CD4-positive, alpha-beta T cell treated with Interferon alpha-2 for 1 hour (primary cell): ENCODE measurements around the gene VWA3A.

Experiments
- DNase-seq, 2 donors: peaks; one replicate each; pipeline ENCODE4 v3.0.0-alpha.2; 2020 to 2022

Gene VWA3A

GRCh38 chr16:22188267-22188594 lies 95.9 kb downstream of the VWA3A start:
- DNase-seq, result no peak

- peak; percentile 79 to 84 for DNase-seq
These were observed 96.5 kb downstream of the VWA3A start for GRCh38 chr16:22188595-22189442.

DNA sequence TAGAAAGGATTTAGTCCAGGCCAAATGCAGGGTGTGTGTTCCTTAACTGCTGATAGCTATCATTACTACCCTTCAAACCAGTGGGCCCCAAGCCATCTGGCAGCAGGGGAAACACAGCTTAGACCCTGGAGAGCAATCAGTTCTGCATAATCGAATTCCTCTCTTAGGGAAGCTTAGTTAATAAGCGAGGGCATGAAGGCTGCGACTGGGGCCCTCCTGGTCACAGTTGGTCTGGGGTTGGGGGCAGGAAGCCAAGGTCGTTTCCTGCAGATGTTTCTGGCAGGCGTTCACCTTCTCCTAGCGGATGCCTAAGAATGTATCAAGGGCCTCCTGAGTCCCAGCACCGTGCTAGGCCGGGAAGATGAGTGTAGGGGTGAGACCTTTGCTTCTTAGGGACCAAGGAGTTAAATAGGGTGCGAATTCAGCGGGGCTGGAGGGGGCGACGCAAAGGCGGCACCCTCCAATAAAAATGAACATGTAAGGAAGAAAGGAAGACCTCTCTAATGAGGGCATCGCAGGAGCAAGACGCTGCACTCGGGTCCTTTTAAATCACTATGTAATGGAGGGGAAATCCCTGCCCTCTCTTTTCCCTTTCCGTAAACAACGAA lies 97.2 kb downstream of the VWA3A start:
- DNase-seq, result no peak

DNA sequence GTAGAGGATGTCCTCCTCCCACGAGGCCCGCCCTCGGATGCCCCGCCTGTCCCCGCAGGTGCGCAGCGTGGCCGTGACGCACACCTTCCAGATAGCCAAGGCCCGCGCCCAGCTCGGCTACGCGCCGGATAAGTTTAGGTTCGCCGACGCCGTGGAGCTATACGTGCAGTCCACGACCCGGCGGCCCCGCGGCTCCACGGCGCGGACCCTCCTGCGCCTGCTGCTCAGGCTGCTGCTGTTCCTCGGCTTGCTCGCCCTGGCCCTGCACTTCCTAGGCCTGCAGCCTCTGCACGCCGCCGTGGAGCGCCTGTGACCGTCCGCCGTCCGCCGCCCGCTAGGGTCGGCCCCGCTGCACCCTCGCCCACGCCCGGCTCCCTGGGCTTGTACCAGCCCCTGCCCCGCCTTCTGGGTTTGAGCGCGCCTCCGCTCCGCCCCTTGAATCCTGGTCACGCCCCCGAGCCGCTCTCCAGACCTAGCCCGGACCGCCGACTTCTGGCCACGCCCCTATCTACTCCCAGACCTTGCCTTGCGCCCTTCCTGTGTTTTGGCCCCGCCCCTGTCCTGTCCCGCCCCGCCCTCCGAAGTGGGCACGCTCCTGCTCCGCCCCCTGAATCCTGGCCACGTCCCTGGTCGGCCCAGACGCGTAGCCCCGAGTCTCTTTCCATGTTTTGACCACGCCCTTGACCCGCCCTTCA lies 97.9 kb downstream of the VWA3A start:
- DNase-seq, result peak; percentile 93 to 99

- peak; percentile 99 to 100 for DNase-seq
These were observed 98.6 kb downstream of the VWA3A start for GRCh38 chr16:22190776-22191531.

GRCh38 chr16:22191532-22192260 lies 99.4 kb downstream of the VWA3A start:
- peak; percentile 20 to 63 for DNase-seq

- DNase-seq, result peak; percentile 89 to 92
These were observed 100.1 kb downstream of the VWA3A start for GRCh38 chr16:22192261-22193062.

DNA sequence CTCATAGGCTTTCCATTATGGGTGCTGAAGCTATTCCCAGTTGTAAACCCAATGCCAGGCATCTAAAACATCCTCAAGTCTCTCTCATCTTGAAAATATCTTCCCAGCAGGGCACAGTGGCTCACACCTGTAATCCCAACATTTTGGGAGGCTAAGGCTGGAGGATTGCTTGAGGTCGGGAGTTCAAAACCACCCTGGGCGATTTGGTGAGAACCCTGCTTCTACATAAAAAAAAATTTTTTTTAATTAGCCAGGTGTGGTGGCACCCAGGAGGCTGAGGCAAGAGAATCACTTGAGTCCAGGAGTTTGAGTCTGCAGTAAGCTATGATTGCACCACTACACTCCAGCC lies 100.7 kb downstream of the VWA3A start:
- no peak for DNase-seq

DNA sequence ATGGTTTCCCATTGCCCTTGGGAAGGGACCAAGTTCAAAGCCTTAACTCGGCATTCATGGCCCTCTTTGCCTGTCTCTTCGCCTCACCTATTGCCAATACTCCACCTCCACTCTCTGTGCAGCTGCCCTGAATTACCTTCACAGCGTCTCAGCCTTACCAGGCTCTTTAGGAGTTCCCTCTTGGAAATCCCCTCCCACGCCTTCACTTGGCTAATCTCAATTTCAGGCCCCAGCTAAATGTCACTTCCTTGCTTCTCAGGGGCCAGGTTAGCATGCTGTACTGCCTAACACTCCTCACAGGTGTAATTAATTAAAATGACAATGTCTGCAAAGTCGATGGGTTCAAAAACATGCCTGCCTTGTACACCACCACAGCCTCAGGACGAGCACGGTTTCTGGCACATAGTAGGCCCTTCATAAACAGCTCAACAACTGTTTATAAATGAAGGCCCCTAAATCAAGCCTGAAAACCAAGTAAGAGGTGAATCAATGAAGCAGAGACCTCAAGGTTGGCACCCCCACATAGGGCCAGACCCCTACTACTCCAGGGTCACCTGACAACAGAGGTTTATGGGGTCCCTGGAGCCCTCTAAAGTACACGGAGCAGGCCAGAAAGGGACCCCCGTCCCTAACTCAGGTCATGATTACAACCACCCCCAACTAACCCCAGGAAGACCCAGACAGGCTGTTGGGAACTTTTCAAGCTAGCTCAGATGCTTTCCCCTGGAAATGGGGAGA lies 102.5 kb downstream of the VWA3A start:
- peak; percentile 38 to 64 for DNase-seq

GRCh38 chr16:22195445-22195694 lies 103.0 kb downstream of the VWA3A start:
- DNase-seq, result no peak

- peak; percentile 91 to 94 for DNase-seq
These were observed 103.6 kb downstream of the VWA3A start for GRCh38 chr16:22195695-22196558.

DNA sequence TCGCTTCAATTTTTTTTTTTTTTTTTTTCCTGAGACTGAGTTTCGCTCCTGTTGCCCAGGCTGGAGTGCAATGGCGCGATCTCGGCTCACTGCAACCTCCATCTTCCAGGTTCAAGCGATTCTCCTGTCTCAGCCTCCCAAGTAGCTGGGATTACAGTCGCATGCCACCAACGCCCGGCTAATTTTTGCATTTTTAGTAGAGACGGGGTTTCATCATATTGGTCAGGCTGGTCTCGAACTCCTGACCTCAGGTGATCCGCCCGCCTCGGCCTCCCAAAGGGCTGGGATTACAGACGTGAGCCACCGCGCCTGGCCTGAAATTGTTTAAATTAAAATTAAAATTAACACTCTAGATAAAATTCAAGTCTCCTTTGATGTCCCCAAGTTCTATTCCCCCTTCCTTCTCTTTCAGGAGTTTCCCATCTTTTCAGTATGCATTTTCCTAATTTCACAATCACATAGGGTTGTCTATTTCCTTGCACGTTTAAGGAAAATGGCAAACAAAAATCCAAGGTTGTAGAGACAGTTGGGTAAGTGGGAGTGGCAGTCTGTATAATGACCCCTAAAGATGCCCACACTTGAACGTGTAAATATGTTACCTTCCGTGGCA lies 104.3 kb downstream of the VWA3A start:
- peak in 1 of 2 donors; percentile 29 for DNase-seq

DNA sequence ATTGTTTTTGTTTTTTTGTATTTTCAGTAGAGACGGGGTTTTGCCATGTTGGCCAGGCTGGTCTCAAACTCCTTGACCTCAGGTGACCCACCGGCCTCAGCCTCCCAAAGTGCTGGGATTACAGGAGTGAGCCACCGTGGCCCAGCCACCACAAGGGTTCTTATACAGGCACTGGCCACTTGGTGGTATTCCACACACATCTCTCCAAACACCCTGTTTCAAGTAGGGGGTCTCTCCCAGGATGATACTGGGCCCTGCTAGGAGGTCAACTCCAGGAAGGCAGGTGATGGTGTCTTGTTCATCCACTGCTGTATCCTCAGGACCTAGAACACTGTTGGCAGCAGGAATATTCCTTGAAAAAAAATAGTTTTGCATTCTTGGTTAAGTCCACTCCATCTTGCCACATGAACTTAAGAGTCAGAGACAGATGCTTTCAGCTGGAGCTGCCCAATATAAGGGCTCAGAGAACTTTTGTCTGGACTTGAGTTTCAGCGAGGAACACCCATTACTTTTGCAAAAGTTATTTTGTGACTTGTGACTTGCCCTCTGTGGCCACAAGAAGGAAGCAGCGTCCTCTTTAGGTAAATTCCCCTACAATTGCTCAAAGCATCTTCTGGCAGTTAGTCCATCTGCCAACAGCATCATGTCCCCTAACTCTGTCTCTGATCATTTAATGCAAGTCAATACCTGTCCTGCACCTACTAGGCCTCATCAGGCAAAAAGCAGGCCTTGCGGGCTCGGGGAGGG lies 106.4 kb downstream of the VWA3A start:
- DNase-seq, result no peak

DNA sequence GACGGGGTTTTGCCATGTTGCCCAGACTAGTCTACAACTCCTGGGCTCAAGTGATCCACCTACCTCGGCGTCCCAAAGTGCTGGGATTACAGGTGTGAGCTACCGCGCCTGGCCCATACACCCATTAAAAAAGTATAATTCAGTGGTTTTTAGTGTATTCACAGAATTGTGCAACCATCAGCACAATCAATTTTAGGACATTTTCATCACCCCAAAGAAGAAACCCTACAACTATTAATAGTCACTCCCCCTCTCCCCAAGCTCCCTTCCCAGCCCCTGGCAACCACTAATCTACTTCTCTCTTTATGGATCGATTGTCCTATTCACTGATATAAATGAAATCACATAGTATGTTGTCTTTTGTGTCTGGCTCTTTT lies 109.9 kb downstream of the VWA3A start:
- DNase-seq, result no peak

DNA sequence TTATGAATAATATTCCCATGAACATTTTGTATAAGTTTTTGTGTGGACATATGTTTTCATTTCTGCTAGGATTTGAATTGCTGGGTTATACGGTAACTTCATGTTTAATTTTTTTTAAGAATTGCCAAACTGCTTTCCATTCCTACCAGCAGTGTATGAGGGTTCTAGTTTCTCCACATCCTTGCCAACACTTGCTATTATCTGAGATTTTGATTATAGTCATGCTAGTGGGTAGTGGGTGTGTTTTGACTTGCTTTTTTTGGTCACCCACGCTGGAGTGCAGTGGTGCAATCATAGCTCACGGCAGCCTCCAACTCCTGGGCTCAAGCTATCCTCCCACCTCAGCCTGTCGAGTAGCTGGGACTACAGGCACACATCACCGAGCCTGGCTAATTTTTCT lies 110.8 kb downstream of the VWA3A start:
- no peak for DNase-seq

DNA sequence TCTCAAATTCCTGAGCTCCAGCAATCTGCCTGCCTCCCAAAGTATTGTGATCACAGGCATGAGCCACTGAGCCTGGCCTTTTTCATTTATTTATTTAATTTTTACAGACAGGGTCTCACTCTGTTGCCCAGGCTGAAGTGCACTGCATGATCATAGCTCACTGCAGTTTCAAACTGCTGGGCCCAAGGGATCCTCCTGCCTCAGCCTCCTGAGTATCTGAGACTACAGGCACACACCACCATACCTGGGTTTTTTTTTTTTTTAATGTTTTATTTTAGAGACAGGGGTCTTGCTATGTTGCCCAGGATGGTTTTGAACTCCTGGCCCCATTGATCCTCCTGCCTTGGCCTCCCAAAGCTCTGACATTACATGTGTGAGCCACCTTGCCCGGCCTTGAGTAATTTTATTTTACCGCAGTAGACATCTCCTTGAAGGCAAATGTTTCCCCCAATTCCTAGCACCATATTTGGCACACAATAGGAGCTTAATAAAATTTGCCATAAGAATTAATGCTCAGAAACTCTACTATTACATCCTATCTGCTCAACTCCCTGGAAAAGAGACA lies 111.8 kb downstream of the VWA3A start:
- no peak for DNase-seq

GRCh38 chr16:22205577-22206012 lies 113.3 kb downstream of the VWA3A start:
- DNase-seq, result no peak

DNA sequence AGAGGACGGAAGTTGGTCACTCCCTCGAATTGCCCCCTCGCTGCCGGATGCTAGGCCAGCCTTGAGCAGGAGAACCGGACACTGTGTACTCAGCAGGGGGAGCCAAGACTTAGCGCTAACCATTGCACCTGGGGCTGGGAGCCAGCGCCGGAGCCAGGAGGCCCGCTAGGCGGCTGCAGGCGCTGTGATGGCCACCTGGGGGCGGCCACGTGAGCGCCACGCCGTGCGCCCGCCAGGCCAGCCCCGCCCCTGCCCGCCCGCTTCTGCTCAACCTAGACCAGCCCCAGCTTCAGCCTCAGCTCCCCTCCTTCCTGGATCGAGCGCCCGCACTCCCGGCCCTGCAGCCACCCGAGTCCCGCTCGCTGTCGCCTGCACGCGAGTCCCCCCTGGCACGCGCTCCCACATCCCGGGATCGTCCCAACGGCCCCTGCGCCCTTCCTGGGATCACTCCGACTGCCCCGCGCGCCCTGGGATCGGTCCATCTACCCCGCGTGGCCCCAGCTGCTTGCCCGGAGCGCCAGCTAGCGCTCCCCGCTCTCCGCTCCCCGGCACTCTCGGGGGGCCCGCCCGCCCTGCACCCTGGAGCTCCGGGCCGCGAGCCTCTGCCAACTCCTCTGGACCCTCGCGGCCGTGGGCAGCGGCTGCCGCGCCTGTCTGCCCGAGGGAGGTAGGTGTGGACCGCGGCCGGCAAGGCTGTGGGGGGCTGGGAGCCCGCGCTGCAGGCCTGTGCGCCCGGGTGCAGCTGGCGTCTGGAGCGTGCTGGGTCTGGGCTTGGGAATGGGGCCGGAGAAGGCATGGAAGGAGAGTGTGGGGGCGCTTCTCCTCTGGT lies 113.9 kb downstream of the VWA3A start, which contains the start of gene EEF2K:
Gene EEF2K (plus strand): TSS at position 266 of the 829 bp plus-strand sequence. CDS start 19,452 bp downstream, outside the sequence.
- DNase-seq, result peak; percentile 80 to 86
